HK-2 (cell line): Measurements from ENCODE around the gene IGSF23.
"Not testable (repeated sequence)": the region's sequence is repeated elsewhere in the genome, so short reads cannot be mapped to it uniquely, and the experiment has no call there.

ENCODE experiments used
- DNase-seq: peaks from one replicate; pipeline ENCODE4 v3.0.0-alpha.2; 2018; ENCODE audit not compliant: unreplicated experiment

The IGSF23 gene

DNA sequence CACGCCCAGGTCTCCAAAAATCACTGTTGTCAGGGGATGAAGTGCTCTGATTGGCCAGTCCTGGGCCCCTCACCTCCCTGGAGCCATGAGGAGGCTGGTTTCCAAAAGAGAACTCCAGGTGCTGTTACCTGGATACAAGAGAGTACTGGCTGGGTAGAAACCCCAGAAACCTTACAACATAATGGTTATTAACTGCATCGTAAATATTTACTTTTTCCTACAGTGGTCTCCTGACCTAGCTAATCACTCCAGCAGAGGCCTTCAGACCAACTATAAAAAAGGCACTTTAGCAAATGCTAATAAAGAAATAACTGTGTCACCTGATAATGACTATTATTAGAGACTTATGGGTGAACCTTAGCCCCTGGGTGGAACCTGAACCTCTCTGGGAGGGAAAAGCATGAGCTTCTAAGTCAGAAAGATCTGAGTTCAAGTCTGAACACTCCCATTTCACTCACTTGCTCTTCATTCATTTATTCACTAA is 1.5 kb upstream of the IGSF23 start:
- no peak for DNase-seq

DNA sequence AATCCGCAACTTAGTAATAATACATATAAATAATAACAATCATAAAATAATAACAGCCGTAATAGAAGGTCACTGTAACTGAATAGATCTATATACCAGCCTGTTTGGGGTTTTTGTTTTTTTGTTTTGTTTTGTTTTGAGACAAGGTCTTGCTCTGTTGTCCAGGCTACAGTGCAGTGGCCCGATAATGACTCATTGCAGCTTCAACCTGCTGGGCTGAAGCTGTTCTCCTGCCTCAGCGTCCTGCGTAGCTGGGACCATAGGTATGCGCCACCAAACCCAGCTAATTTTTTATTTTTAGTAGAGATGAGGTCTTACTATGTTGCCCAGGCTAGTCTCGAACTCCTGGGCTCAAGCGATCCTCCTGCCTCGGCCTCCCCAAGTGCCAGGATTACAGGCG is 950 bp downstream of the IGSF23 start:
- no peak for DNase-seq

- no peak for DNase-seq
Measured at GRCh38 chr19:44615863-44616247, 2.5 kb downstream of the IGSF23 start.

- DNase-seq, result no peak
Measured at GRCh38 chr19:44617110-44617880, 3.9 kb downstream of the IGSF23 start.

GRCh38 chr19:44618640-44619357 is 5.4 kb downstream of the IGSF23 start:
- DNase-seq, result no peak

DNA sequence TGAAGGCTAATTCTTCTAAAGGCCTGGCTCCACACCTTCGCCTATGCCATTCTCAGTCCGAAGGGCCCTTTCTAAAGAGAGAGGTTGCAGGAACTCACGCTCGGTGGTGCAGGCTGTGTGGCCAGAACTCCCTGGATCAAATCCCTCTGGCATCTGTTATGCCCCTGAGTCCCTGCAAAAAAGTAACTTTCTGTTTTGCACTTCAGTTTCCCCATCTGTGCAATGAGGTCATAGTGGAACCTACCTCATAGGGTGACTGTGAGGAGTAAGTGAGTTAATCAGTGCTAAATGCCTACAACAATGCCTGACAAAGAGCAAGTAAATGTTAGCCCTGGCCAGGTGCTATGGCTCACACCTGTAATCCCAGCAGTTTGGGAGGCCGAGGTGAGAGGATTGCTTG is 7.3 kb downstream of the IGSF23 start:
- no peak for DNase-seq

DNA sequence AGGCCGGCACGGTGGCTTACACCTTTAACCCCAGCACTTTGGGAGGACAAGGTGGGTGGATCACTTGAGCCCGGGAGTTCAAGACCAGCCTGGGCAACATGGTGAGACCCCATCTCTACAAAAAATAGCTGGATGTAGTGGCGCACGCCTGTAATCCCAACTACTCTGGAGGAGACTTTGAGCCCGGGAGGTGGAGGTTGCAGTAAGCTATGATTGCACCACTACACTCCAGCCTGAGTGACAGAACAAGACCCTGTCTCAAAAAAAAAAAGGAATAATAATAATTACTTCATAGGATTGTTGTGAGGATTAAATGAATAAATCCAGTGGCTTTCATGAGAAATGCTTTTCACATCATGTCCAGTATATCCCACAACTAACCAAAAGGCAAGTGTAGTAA is 8.0 kb downstream of the IGSF23 start:
- DNase-seq, result no peak

DNA sequence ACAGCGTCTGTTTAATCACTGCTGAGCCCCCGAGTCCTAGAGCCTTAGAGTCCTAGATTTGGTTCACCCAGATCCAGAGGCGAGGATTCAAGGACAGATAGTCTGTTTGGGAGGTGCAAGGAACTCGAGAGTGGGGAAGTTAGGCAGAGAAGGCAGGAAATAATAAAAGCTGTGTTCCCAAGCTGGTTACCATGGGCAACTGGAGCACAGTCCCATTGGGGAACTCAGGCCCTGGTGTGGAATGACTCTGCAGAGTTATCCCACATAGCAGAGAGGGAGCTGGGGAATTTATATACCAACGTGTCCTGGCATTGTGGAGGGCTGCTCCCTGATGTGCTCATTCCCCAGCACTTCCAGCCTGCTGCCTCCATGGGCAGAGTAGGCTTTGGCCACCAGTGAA is 9.7 kb downstream of the IGSF23 start:
- DNase-seq, result no peak

- no peak for DNase-seq
Measured at GRCh38 chr19:44623626-44624025, 10.3 kb downstream of the IGSF23 start.

- no peak for DNase-seq
Measured at GRCh38 chr19:44624840-44625354, 11.5 kb downstream of the IGSF23 start.

- DNase-seq, result not testable (repeated sequence)
Measured at GRCh38 chr19:44625637-44626036, 12.3 kb downstream of the IGSF23 start.

- peak; percentile 92 for DNase-seq
Measured at GRCh38 chr19:44626048-44626624, 12.8 kb downstream of the IGSF23 start.

- DNase-seq, result no peak
Measured at GRCh38 chr19:44627631-44628030, 14.3 kb downstream of the IGSF23 start.

DNA sequence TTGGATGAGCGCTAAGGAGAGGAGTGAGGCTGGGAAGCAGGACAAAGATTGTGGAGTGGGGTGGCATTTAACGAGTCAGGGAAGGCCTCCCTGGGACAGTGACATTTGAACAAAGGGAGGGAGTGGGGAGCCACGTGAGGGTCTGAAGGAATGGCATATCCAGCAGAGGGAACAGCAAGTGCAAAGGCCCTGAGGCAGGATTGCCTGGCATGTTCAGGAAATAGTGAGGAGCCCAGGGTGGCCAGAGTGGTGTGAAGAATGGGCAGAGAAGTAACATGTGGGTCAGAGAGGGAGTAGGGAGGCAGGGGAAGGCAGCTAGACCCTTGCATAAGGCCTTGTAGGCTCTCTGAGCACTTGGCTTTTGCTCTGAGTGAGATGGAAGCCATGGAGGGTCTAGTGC is 15.4 kb downstream of the IGSF23 start:
- DNase-seq, result no peak

GRCh38 chr19:44631611-44632010 is 18.2 kb downstream of the IGSF23 start:
- peak; percentile 44 for DNase-seq

- DNase-seq, result not testable (repeated sequence)
Measured at GRCh38 chr19:44634058-44634457, 20.7 kb downstream of the IGSF23 start.

GRCh38 chr19:44634785-44635184 is 21.4 kb downstream of the IGSF23 start:
- DNase-seq, result no peak

GRCh38 chr19:44635581-44636438 is 22.4 kb downstream of the IGSF23 start:
- no peak for DNase-seq

DNA sequence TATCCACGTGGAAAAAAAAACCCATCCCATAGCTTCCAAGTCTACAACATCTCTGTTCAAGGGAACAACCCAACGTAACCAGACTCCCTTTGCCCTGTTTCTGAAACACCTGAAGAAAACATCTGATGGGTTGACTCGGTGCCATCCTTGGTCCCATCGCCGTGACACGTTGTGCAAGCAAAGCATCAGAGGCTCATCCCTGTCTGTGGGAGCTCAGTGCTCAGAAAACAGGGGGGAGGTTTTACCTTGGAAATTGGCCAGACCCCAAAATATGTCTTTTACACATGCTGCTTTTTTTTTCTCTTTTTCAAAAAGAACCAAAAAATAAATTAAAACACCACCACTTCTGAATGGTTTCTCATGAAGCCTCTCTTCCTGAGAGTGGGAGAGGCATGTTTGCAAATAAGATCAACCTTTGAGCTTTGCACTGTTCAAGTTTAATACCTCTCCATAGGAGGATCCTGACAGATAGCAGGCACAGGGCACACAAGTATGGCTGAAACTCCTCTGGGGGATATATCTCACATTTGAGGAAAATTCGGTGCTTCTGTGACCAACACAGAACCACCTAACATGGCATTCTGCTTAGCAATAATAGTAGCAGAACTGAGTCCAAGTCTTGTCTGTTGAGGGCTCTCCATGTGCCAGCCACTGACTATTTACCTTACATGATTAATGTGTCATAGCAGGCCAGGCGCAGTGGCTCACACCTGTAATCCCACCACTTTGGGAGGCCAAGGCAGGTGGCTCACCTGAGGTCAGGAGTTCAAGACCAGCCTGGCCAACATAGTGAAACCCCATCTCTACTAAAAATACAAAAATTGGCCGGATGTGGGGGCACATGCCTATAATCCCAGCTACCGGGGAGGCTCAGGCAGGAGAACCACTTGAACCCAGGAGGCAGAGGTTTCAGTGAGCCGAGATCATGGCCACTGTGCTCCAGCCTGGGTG is 23.4 kb downstream of the IGSF23 start:
- no peak for DNase-seq

GRCh38 chr19:44637390-44637764 is 24.0 kb downstream of the IGSF23 start:
- no peak for DNase-seq

DNA sequence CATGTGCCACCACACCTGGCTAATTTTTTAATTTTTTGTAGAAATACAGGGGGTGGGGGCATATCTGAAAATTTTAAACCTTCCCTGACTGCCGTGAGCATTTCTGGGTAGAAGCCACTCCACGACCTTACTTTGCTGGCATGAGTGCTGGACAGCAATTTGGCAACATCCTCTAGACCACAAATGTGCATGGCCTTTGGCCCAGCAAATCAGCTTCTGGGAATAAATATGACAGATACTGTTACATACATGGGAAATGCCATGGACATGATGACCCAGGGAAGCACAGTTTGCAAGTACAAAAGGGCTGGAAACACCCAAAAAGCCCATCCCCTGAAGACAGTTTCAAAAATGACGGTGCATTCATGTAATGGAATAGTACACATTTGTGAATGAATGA is 27.2 kb downstream of the IGSF23 start:
- no peak for DNase-seq
